WI38 (cell line): ENCODE data around the gene SGSM2.
A peak's percentile ranks its signal among the peaks of the same experiment; 100 is the strongest.

Experiments used
- H3K4me3 ChIP-seq: 2 replicates; pipeline ENCODE4 v1.5.1; 2011; ENCODE audit warnings: low read depth, mild to moderate bottlenecking, control low read depth, low read length
- TF ChIP-seq, protein P1 (sequence below): IDR thresholded peaks from 2 replicates; pipeline ENCODE4 v1.5.1; 2012; ENCODE audit warnings: low read depth, mild to moderate bottlenecking, control low read depth, low read length

The SGSM2 gene

GRCh38 chr17:2394775-2395201, 57.5 kb downstream of the SGSM2 start:
- no peak overlapping the region for H3K4me3 ChIP-seq

GRCh38 chr17:2395258-2396181, 58.2 kb downstream of the SGSM2 start:
- TF ChIP-seq, protein P1, sequence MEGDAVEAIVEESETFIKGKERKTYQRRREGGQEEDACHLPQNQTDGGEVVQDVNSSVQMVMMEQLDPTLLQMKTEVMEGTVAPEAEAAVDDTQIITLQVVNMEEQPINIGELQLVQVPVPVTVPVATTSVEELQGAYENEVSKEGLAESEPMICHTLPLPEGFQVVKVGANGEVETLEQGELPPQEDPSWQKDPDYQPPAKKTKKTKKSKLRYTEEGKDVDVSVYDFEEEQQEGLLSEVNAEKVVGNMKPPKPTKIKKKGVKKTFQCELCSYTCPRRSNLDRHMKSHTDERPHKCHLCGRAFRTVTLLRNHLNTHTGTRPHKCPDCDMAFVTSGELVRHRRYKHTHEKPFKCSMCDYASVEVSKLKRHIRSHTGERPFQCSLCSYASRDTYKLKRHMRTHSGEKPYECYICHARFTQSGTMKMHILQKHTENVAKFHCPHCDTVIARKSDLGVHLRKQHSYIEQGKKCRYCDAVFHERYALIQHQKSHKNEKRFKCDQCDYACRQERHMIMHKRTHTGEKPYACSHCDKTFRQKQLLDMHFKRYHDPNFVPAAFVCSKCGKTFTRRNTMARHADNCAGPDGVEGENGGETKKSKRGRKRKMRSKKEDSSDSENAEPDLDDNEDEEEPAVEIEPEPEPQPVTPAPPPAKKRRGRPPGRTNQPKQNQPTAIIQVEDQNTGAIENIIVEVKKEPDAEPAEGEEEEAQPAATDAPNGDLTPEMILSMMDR, result no peak
- peak overlapping the region; percentile 46 for H3K4me3 ChIP-seq

More at GRCh38 chr17:2394775-2395201, 57.5 kb downstream of the SGSM2 start:
- TF ChIP-seq, protein P1, result no peak

DNA sequence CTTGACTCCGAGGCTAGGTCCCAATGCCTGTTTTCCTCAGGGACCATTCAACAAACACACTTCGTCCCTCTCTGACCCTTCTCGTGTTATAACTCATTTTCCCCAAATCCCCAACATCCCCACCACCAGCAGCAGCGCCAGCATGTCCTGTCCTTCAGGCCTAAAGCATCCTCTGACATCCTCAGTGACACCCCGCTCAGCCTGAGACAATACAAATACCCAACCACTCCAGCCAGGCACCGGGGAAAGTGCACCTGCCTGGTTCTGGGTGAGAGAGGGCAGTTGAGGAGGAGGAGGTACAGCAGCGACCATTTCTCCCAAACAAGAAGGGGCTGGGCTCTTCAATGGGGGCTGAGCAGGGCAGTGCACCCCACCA, 58.9 kb downstream of the SGSM2 start:
- peak overlapping the region; percentile 46 for H3K4me3 ChIP-seq
- TF ChIP-seq, protein P1, result no peak

DNA sequence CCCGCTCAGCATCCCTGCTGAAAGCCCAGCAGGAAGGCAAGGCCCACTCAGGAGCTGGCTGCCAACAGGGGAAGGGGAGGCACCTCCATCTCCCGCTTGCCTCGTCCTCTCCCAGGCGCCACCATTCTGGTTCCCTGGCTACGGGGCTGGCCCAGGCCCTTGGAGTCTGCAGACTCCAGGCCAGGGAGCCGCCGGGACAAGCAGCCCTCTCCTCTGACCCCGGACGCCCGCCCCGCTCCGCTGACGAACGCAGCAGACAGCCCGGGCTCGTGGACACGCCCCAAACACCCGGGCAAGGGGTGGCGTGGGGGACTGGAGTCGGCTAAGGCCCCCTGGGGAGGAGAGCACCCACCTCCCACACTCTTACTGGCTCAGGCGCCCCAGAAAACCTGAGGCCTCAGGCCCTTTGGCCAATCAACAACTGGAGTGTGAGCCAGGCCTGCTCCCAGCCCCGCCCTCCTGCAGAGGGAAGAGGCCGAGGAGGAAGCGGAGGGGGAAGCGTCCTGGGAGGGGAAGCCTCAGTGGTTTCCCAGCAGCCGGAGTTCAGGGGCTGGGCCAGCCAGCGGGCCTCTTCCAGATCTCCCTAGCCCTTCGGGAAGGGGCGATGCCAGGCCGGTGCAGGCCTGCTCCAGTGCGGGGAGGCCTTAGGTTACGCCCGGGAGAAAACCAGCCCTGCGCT, 59.4 kb downstream of the SGSM2 start:
- H3K4me3 ChIP-seq, result peak overlapping the region; percentile 46
- TF ChIP-seq, protein P1, result no peak

DNA sequence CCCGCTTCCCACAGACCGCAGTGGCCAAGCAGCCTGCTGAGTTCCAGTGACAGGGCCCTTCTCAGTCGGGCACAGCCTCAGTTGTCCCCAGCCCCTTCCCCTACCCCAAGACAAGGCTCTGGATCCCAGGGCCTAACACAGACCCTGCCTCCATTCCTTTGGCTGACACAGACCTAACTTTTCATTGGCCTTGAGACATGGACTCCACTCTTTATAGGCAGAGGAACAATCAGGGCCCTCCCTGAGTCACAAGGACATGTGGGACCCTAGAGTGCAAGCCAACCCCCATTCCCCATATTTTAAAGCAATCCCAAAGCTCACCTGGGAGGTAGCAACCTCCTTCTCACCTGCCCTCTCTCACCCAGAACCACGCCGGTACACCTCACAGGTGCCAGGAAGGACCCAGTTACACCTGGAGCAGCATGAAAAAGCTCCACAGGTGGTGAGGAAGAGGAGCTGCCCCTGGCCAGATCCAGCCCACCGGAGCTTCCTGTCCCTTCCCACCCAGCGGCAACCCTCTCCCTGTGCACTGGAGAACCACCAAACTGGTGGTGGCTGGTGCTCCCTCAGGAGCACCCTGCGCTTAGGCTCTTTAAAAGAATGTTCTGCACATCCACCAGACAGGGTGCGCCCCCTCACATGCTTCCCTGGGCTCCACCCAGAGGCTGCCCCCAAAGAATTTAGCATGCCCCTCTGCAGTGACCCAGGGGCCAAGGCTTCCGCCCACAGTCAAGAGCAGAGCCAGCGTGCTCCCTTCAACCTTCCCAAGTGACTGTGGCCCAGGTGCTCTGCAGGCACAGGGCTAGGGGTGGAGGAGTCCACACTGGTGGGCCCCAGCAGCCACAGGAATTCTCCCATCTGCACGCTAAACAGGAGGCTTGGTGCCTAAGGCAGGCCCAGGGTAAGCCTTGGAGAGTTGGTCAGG, 60.2 kb downstream of the SGSM2 start:
- TF ChIP-seq, protein P1, result no peak
- 0 out of 2 replicates have a peak overlapping the region, but pooled peaks have one; percentile 25 for H3K4me3 ChIP-seq

DNA sequence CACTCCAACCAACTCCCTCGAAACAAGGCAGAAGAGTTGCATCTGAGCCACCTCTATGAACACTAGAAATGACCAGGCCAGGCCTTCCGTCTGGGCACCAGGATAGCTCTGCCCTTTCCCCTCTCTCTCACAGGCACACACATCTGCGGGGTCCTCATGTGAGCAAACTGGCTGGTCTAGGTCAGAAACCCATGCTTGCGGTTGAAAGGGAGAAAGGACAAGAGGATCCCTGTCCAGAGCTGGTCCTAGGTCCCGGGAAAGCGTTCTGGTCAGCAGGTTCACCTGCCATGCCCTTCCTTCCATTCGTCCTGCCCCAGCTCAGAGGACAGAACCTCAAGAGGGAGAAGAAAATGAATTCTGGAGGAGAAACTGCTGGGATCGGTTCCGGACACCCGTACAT, 60.9 kb downstream of the SGSM2 start:
- TF ChIP-seq, protein P1, result no peak
- no peak overlapping the region for H3K4me3 ChIP-seq
